CD1c-positive myeloid dendritic cell (primary cell): ENCODE data around the gene SSTR4.

Experiments
- DNase-seq: peaks from one replicate; pipeline ENCODE4 v3.0.0-alpha.2; 2016; ENCODE audit errors: extremely low spot score

SSTR4 gene

GRCh38 chr20:23065266-23066201 lies 30.4 kb downstream of the SSTR4 start:
- DNase-seq = no peak

GRCh38 chr20:23066772-23067171 lies 31.7 kb downstream of the SSTR4 start:
- no peak for DNase-seq

- DNase-seq = no peak
Observed at GRCh38 chr20:23068283-23068682, 33.2 kb downstream of the SSTR4 start.

- DNase-seq = no peak
Observed at GRCh38 chr20:23069108-23069507, 34.0 kb downstream of the SSTR4 start.

GRCh38 chr20:23071398-23071797 lies 36.3 kb downstream of the SSTR4 start:
- DNase-seq = no peak

- no peak for DNase-seq
Observed at GRCh38 chr20:23071996-23072395, 36.9 kb downstream of the SSTR4 start.

GRCh38 chr20:23072892-23073586 lies 37.9 kb downstream of the SSTR4 start:
- DNase-seq = no peak

- no peak for DNase-seq
Observed at GRCh38 chr20:23074052-23074451, 38.9 kb downstream of the SSTR4 start.

- DNase-seq = no peak
Observed at GRCh38 chr20:23077277-23077676, 42.2 kb downstream of the SSTR4 start.

- no peak for DNase-seq
Observed at GRCh38 chr20:23078351-23079015, 43.4 kb downstream of the SSTR4 start.

GRCh38 chr20:23079016-23079351 lies 43.9 kb downstream of the SSTR4 start:
- DNase-seq = no peak

GRCh38 chr20:23079926-23080325 lies 44.8 kb downstream of the SSTR4 start:
- no peak for DNase-seq

GRCh38 chr20:23080521-23080920 lies 45.4 kb downstream of the SSTR4 start:
- DNase-seq = no peak

- no peak for DNase-seq
Observed at GRCh38 chr20:23081263-23081819, 46.2 kb downstream of the SSTR4 start.

- no peak for DNase-seq
Observed at GRCh38 chr20:23082846-23083552, 47.9 kb downstream of the SSTR4 start.

GRCh38 chr20:23083553-23084220 lies 48.6 kb downstream of the SSTR4 start:
- no peak for DNase-seq

- no peak for DNase-seq
Observed at GRCh38 chr20:23084282-23084844, 49.3 kb downstream of the SSTR4 start.

- DNase-seq = no peak
Observed at GRCh38 chr20:23084845-23085365, 49.8 kb downstream of the SSTR4 start.

- DNase-seq = peak; percentile 36
Observed at GRCh38 chr20:23085436-23086055, 50.4 kb downstream of the SSTR4 start.

GRCh38 chr20:23086056-23086566 lies 51.0 kb downstream of the SSTR4 start, which contains the start of gene CD93:
Gene CD93, minus strand, starts transcription at chr20:23086324. Its CDS starts 132 bp downstream, at chr20:23086192.
- peak; percentile 56 for DNase-seq
